ENCODE data around the gene DCLK1. TPM values are rescaled to one million over a fixed set of nuclear protein-coding genes. Genes with fewer than 3 reads are reported as not detected.

DCLK1 gene
- total RNA-seq, 4 donors from 2014 or later, result 11.7 to 51.4 (median 15.8) TPM

GRCh38 chr13:35763782-35764123 lies 367.4 kb downstream of the DCLK1 start:
- 77% methylated on average over 4 of the region's 7 CpGs for WGBS
- no peak for DNase-seq (ENCODE audit: low spot score in 2 of 2)

GRCh38 chr13:35763060-35763781 lies 368.0 kb downstream of the DCLK1 start:
- Histone ChIP-seq H3K27me3 (no peaks in the 10 kb centered on the region), H3K4me3 (no peak overlapping the region), H3K4me1 (no peaks in the 10 kb centered on the region), H3K9me3 (no peaks in the 10 kb centered on the region), H3K36me3 (no peaks in the 10 kb centered on the region), H3K27ac (no peak overlapping the region)
- 92% methylated on average over 4 of the region's 4 CpGs for WGBS
- no peak for TF ChIP-seq POLR2A (IDR thresholded peaks at IDR 0.05)
- no peak for TF ChIP-seq EP300 (IDR thresholded peaks at IDR 0.05)
- TF ChIP-seq POLR2AphosphoS5 (IDR thresholded peaks at IDR 0.05), result no peak
- TF ChIP-seq CTCF (IDR thresholded peaks at IDR 0.05), result no peak
- no peak for DNase-seq (ENCODE audit: low spot score in 2 of 2)

More at GRCh38 chr13:35763782-35764123, 367.4 kb downstream of the DCLK1 start:
- TF ChIP-seq CTCF (IDR thresholded peaks at IDR 0.05) (no peak), POLR2AphosphoS5 (IDR thresholded peaks at IDR 0.05) (no peak), EP300 (IDR thresholded peaks at IDR 0.05) (no peak), POLR2A (IDR thresholded peaks at IDR 0.05) (no peak)
- Histone ChIP-seq H3K27ac (no peak overlapping the region), H3K4me3 (no peak overlapping the region), H3K9me3 (no peaks in the 10 kb centered on the region), H3K36me3 (no peaks in the 10 kb centered on the region), H3K27me3 (no peaks in the 10 kb centered on the region), H3K4me1 (no peaks in the 10 kb centered on the region)

- TF ChIP-seq EP300 (IDR thresholded peaks at IDR 0.05) (no peak), CTCF (IDR thresholded peaks at IDR 0.05) (no peak), POLR2AphosphoS5 (IDR thresholded peaks at IDR 0.05) (no peak), POLR2A (IDR thresholded peaks at IDR 0.05) (no peak)
- Histone ChIP-seq H3K9me3 (no peaks in the 10 kb centered on the region), H3K36me3 (no peaks in the 10 kb centered on the region), H3K4me3 (no peak overlapping the region), H3K4me1 (no peaks in the 10 kb centered on the region), H3K27ac (no peak overlapping the region), H3K27me3 (no peaks in the 10 kb centered on the region)
- DNase-seq (ENCODE audit: low spot score in 2 of 2), result no peak
- 73% methylated on average over 2 of the region's 2 CpGs for WGBS
These were observed 369.5 kb downstream of the DCLK1 start for GRCh38 chr13:35761440-35762252.

- no peak for TF ChIP-seq POLR2A (IDR thresholded peaks at IDR 0.05)
- TF ChIP-seq POLR2AphosphoS5 (IDR thresholded peaks at IDR 0.05), result no peak
- TF ChIP-seq EP300 (IDR thresholded peaks at IDR 0.05), result no peak
- no peak for TF ChIP-seq CTCF (IDR thresholded peaks at IDR 0.05)
- no peak overlapping the region for H3K27ac ChIP-seq
- no peaks in the 10 kb centered on the region for H3K36me3 ChIP-seq
- H3K4me1 ChIP-seq, result no peaks in the 10 kb centered on the region
- H3K27me3 ChIP-seq, result no peaks in the 10 kb centered on the region
- DNase-seq (ENCODE audit: low spot score in 2 of 2), result no peak
- WGBS, result 77% methylated on average over 13 of the region's 13 CpGs
- no peaks in the 10 kb centered on the region for H3K9me3 ChIP-seq
- H3K4me3 ChIP-seq, result no peak overlapping the region
These were observed 370.4 kb downstream of the DCLK1 start for GRCh38 chr13:35760735-35761281.

GRCh38 chr13:35747594-35747993 lies 383.6 kb downstream of the DCLK1 start:
- Histone ChIP-seq H3K27ac (no peak overlapping the region), H3K4me1 (no peaks in the 10 kb centered on the region), H3K4me3 (no peak overlapping the region), H3K9me3 (peaks cover 10% of the 10 kb centered on the region), H3K27me3 (no peaks in the 10 kb centered on the region), H3K36me3 (no peaks in the 10 kb centered on the region)
- TF ChIP-seq POLR2A (IDR thresholded peaks at IDR 0.05), result no peak
- TF ChIP-seq EP300 (IDR thresholded peaks at IDR 0.05), result no peak
- no peak for TF ChIP-seq CTCF (IDR thresholded peaks at IDR 0.05)
- no peak for TF ChIP-seq POLR2AphosphoS5 (IDR thresholded peaks at IDR 0.05)
- DNase-seq (ENCODE audit: low spot score in 2 of 2), result no peak
- 45% methylated on average over 2 of the region's 2 CpGs for WGBS

All from suprapubic skin (tissue), 4 donors.